Embryonic facial prominence (tissue), 1 donor: ENCODE results near the gene B4GAT1.

Source experiments
- DNase-seq: peaks from one replicate; pipeline ENCODE4 v3.0.0-alpha.2; 2016; ENCODE audit errors: extremely low spot score

B4GAT1 gene

DNA sequence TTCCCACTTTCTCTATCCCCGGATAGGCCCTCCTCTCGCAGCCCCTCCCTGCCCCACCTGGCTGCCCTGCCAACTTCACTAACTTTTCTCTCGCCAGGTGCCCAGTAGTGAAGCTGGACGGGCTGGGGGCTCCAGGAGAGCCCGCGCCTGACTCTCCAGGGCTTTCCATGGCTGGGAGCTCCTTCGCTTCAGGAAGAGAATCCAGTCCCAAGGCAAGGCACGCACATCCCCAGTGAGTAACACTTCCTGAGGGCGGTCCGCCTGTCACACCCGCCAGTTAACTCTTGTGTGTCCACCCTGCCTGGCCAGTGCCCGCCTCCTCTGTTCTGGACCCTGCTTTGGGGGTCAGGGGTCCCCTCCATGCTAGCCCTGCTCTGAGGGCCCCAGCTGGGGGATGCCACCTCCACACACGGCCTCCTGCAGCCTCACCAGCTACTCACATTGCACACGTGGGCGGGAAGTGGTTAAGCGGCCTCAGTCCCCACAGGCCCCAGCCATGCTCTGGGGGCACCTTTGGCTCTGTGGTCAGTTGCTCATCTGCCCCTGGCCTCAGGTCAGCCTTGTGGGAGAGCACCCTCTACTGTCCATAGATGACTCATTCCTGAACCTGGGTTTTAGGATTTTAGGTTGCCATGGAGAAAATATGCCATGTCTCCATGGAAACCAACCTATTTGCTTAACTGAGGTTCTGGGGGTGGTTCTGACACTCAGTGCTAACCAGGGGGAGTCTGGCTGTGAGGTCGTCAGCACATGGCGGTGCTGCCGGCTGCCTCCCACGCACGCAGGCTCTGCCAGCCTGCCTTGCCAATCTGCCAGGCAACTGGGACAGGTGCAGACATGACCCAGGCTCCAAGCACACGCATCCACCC is 11.0 kb downstream of the B4GAT1 start, which contains the start of gene RIN1:
RIN1 (minus strand) TSS at position 201 of the 869 bp plus-strand sequence; CDS start at position 169, 32 bp downstream.
- no peak for DNase-seq

DNA sequence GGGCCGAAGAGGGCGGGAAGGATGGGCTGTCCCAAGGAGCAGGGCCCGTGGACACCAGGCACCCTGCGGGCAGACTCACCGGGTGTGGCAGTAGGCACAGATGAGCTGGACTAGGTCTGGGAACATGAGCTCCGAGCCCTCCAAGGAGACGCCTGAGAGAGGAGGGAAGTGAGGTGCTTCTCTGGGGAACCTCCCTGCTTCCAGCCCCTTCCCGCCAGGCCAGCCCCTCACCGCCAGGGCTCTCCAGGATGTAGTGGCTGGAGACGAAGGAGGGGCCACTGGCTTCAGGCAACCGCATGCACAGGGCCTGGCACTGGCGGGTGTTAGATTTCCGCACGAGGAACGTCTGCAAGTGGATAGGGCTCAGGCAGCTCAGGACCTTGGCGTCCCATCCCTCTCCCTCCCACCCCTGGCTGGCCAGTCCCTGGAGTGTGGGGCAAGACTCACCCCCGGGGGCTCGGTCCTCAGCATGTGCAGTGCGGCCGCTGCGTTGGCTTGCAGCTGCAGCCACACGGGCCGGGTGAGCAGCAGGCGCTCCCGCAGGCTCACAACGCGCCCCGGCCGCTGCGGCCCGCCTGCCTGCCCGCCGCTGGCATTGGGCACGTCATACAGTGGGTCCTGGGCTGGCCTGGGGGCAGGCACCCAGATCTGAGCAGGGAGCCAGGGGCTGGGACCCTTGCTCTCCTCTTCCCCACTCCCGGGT is 11.7 kb downstream of the B4GAT1 start:
- DNase-seq: no peak

DNA sequence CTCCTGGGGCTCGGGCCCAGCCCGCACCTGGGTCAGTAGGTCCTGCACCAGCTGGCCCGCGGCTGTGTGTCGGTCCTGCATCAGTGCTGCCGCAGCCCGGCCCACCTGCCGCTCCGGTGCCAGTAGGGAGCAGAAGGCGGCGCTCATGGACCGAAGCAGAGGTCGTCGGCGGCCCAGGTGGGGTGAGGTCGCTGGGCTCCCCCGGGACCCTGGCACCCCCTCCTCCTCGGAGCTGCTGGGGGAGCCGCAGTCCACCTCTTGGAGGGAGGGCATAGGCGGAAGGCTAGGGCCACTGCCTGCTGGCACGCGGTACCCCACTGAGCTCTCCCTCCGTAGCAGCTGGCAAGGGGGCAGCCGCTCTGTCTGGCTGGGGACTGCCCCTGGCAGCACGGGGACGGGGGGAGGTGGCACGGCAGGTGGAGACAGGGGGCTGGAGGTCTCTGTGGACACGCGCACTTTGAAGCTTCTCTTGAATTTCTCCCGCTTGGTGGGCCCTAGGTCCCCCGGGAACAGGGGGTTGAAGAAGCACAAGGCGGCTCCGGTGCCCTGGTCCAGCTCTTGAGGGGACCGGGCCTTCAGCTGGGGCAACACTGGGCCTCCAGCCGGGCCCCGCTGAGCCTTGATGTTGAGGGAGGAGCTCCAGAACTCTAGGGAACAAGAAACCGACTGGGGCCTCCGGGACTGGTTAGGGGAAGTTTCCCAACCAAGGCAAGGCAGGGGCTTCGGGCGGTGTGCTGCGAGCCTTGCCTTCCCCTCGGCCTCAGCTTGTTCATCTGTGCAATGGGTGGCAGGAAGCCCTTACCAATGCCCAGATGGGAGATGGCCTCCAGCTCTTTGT is 12.6 kb downstream of the B4GAT1 start:
- no peak for DNase-seq

GRCh38 chr11:66333896-66334604 is 13.4 kb downstream of the B4GAT1 start:
- DNase-seq: no peak

GRCh38 chr11:66333220-66333877 is 14.1 kb downstream of the B4GAT1 start:
- no peak for DNase-seq

- no peak for DNase-seq
These were observed 14.8 kb downstream of the B4GAT1 start for GRCh38 chr11:66332371-66333219.

- no peak for DNase-seq
These were observed 15.7 kb downstream of the B4GAT1 start for GRCh38 chr11:66331542-66332370.

GRCh38 chr11:66330931-66331330 is 16.5 kb downstream of the B4GAT1 start:
- DNase-seq: no peak

DNA sequence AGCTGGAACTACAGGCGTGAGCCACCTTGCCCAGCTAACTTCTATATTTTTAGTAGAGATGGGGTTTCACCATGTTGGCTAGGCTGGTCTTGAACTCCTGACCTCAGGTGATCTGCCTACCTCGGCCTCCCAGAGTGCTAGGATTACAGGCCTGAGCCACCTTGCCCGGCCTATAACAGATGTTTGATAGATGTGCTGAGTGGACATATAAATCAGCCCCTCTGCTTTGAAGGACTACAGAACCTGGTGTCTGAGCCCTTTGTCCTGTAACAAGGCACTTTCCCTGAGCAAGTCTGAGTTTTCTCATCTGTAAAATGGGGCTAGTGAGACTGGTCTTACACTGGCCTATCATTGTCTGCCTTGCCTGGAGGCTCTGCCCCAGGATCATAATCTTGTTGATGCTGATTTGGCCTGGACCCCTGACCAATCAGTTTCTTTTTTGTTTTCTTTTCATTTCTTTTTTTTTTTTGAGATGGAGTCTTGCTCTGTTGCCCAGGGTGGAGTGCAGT is 18.2 kb downstream of the B4GAT1 start:
- no peak for DNase-seq

DNA sequence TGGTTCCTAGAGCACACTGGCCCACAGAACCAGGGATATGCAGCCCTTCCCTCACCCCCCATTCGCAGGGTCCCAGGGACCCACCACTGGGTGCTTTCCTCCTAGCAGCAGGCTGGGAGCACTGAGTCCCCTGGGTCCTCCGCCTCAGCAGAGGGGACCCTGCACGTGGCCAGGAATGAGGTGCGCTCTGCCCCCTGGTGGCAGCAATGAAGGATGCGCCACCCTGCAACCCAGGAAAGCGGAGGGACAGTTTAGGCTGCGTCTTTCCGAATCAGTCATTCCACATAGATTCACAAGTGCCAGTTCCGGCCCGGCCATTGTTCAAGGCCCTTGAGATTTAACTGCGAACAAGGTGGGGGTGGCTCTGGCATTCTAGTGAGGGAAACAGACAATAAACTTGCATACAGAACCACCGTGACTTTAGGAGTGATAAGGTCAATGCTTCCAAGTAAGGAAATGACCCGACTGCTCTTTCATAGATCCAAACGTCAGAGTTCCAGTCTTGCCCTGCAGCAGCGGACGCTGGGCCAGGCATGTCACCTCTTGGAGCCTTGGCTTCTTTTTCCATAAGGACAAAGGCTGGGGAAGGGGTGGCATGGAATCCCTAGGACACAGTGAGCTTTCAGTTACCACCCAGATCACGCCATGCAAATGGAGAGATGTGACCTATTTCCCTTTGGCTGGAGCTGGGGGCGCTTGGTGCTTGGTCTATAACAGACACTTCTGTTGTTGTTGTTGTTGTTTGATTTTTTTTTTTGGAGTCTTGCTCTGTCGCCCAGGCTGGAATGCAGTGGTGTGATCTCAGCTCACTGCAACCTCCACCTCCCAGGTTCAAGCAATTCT is 18.9 kb downstream of the B4GAT1 start:
- DNase-seq: no peak

DNA sequence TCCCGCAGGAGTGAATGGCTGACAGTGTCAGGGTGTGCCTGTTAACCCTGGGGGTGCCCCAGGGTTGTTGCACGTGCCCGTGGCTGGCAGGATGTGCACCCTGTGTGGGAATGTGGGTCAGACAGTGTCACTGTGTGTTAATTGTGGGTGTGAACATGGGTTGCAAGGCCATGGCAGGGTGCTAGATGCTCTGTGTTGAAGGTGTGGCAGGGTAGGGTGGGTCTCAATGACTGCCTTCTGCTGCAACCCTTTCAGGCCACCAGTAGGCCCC is 19.5 kb downstream of the B4GAT1 start:
- DNase-seq: no peak

- no peak for DNase-seq
These were observed 20.0 kb downstream of the B4GAT1 start for GRCh38 chr11:66327171-66328030.

- DNase-seq: no peak
These were observed 20.9 kb downstream of the B4GAT1 start for GRCh38 chr11:66326261-66327111.

GRCh38 chr11:66325263-66325671 is 22.2 kb downstream of the B4GAT1 start:
- no peak for DNase-seq

GRCh38 chr11:66324664-66325063 is 22.8 kb downstream of the B4GAT1 start:
- DNase-seq: no peak

- no peak for DNase-seq
These were observed 23.7 kb downstream of the B4GAT1 start for GRCh38 chr11:66323684-66324083.
